HEK293 (cell line): Measurements from ENCODE around the gene TMEM14A.

Experiments
- CTCF ChIA-PET: fragments of 350-600 bp; formaldehyde crosslinking; extraction: SDS; loops from one replicate; lab custom pipeline; 2021; ENCODE audit warnings: antibody characterized with exemption; lab: Yijun Ruan, JAX
- POLR2A ChIA-PET: fragments of 300-600 bp; formaldehyde crosslinking; extraction: SDS; loops from one replicate; lab custom pipeline; 2020; ENCODE audit warnings: antibody characterized with exemption, inconsistent platforms; lab: Yijun Ruan, JAX
- H3K27ac ChIP-seq: fragments of 200-500 bp; sonication (Bioruptor generic); 2 replicates; pipeline ENCODE4 v1.5.1; 2014; ENCODE audit warnings: low read depth, low read length, control low read depth, inconsistent platforms; ENCODE audit errors: extremely low read depth
- H3K36me3 ChIP-seq, 2 experiments: fragments of 200-500 bp in 1 of 2; sonication (Bioruptor generic) in 1 of 2; 1 replicate in 1 of 2; 2 replicates in 1 of 2; pipeline ENCODE4 v1.5.1; 2014 to 2017; ENCODE audit warnings: inconsistent platforms in 2 of 2, low read length in 2 of 2; ENCODE audit not compliant: control insufficient read depth in 2 of 2, insufficient read depth in 1 of 2
- H3K4me1 ChIP-seq: fragments of 200-500 bp; sonication (Bioruptor generic); 2 replicates; pipeline ENCODE4 v1.5.1; 2014; ENCODE audit warnings: mild to moderate bottlenecking, low read length, inconsistent platforms; ENCODE audit not compliant: control insufficient read depth, insufficient read depth
- H3K4me3 ChIP-seq: 2 replicates; pipeline ENCODE4 v1.5.1; 2011; ENCODE audit warnings: low read depth, mild to moderate bottlenecking, control low read depth, low read length, moderate library complexity
- H3K9me3 ChIP-seq: fragments of 200-500 bp; sonication (Bioruptor generic); 2 replicates; pipeline ENCODE4 v1.5.1; 2014; ENCODE audit warnings: low read depth, low read length, inconsistent platforms; ENCODE audit not compliant: control insufficient read depth, insufficient read depth
- GFI1B ChIP-seq: fragments of 450-650 bp; formaldehyde crosslinking; IDR thresholded peaks from 2 replicates; pipeline ENCODE4 v1.5.1; 2016; ENCODE audit warnings: missing biosample characterization, missing genetic modification characterization
- OSR2 ChIP-seq: fragments of 450-650 bp; formaldehyde crosslinking; IDR thresholded peaks from 2 replicates; pipeline ENCODE4 v1.5.1; 2016; ENCODE audit warnings: missing biosample characterization, missing genetic modification characterization
- SCRT1 ChIP-seq: fragments of 450-650 bp; formaldehyde crosslinking; IDR thresholded peaks from 2 replicates; pipeline ENCODE4 v1.5.1; 2016; ENCODE audit warnings: missing biosample characterization, missing genetic modification characterization, borderline replicate concordance
- SP7 ChIP-seq: fragments of 450-650 bp; formaldehyde crosslinking; IDR thresholded peaks from 2 replicates; pipeline ENCODE4 v1.5.1; 2016; ENCODE audit warnings: missing biosample characterization, missing genetic modification characterization
- ZNF10 ChIP-seq: fragments of 450-650 bp; formaldehyde crosslinking; IDR thresholded peaks from 2 replicates; pipeline ENCODE4 v1.5.1; 2017; ENCODE audit warnings: missing biosample characterization, missing genetic modification characterization
- ZNF214 ChIP-seq: fragments of 450-650 bp; formaldehyde crosslinking; IDR thresholded peaks from 2 replicates; pipeline ENCODE4 v1.5.1; 2017; ENCODE audit warnings: missing biosample characterization, mild to moderate bottlenecking, missing genetic modification characterization, borderline replicate concordance
- ZNF266 ChIP-seq: fragments of 450-650 bp; formaldehyde crosslinking; IDR thresholded peaks from 2 replicates; pipeline ENCODE4 v1.5.1; 2016; ENCODE audit warnings: missing biosample characterization, missing genetic modification characterization, low read depth
- ZNF37A ChIP-seq: fragments of 450-650 bp; IDR thresholded peaks from 2 replicates; pipeline ENCODE4 v1.5.1; 2018; ENCODE audit warnings: missing biosample characterization, missing genetic modification characterization
- ZNF391 ChIP-seq: fragments of 450-650 bp; formaldehyde crosslinking; IDR thresholded peaks from 2 replicates; pipeline ENCODE4 v1.5.1; 2016; ENCODE audit warnings: low read depth, missing biosample characterization, missing genetic modification characterization, borderline replicate concordance
- ZNF544 ChIP-seq: fragments of 450-650 bp; formaldehyde crosslinking; IDR thresholded peaks from 2 replicates; pipeline ENCODE4 v1.5.0; 2017; ENCODE audit warnings: missing biosample characterization, missing genetic modification characterization
- ZNF548 ChIP-seq: fragments of 450-650 bp; formaldehyde crosslinking; IDR thresholded peaks from 2 replicates; pipeline ENCODE4 v1.5.1; 2016; ENCODE audit warnings: missing biosample characterization, missing genetic modification characterization
- ZNF560 ChIP-seq: fragments of 450-650 bp; formaldehyde crosslinking; IDR thresholded peaks from 2 replicates; pipeline ENCODE4 v1.5.1; 2017; ENCODE audit warnings: missing biosample characterization, missing genetic modification characterization, borderline replicate concordance
- ZNF596 ChIP-seq: fragments of 450-650 bp; IDR thresholded peaks from 2 replicates; pipeline ENCODE4 v1.5.0; 2018; ENCODE audit warnings: missing biosample characterization, mild to moderate bottlenecking, missing genetic modification characterization, moderate library complexity
- ZNF664 ChIP-seq: fragments of 450-650 bp; formaldehyde crosslinking; IDR thresholded peaks from 2 replicates; pipeline ENCODE4 v1.5.1; 2016; ENCODE audit warnings: missing biosample characterization, missing genetic modification characterization
- ZNF701 ChIP-seq: fragments of 450-650 bp; formaldehyde crosslinking; IDR thresholded peaks from 2 replicates; pipeline ENCODE4 v1.5.1; 2016; ENCODE audit warnings: missing biosample characterization, missing genetic modification characterization
- ZNF76 ChIP-seq: fragments of 450-650 bp; formaldehyde crosslinking; IDR thresholded peaks from 2 replicates; pipeline ENCODE4; 2016; ENCODE audit warnings: low read depth, missing biosample characterization, missing genetic modification characterization, borderline replicate concordance
- ZNF830 ChIP-seq: fragments of 450-650 bp; IDR thresholded peaks from 2 replicates; pipeline ENCODE4 v1.5.0; 2018; ENCODE audit warnings: missing biosample characterization, missing genetic modification characterization, low read depth, mild to moderate bottlenecking, moderate library complexity
- TF ChIP-seq, protein P1 (sequence below): fragments of 450-650 bp; formaldehyde crosslinking; IDR thresholded peaks from 2 replicates; pipeline ENCODE4 v1.5.1; 2016; ENCODE audit warnings: missing biosample characterization, missing genetic modification characterization
- TF ChIP-seq, protein P2 (sequence below): fragments of 450-650 bp; formaldehyde crosslinking; IDR thresholded peaks from 2 replicates; pipeline ENCODE4 v1.5.1; 2016; ENCODE audit warnings: missing biosample characterization, missing genetic modification characterization
- TF ChIP-seq, protein P3 (sequence below): fragments of 450-650 bp; formaldehyde crosslinking; IDR thresholded peaks from 2 replicates; pipeline ENCODE4 v1.5.1; 2016; ENCODE audit warnings: missing biosample characterization, missing genetic modification characterization
- TF ChIP-seq, protein P4 (sequence below): fragments of 450-650 bp; formaldehyde crosslinking; IDR thresholded peaks from 2 replicates; pipeline ENCODE4 v1.5.1; 2016; ENCODE audit warnings: missing biosample characterization, missing genetic modification characterization
- TF ChIP-seq, protein P5 (sequence below): fragments of 450-650 bp; IDR thresholded peaks from 2 replicates; pipeline ENCODE4 v1.5.1; 2018; ENCODE audit warnings: missing biosample characterization, mild to moderate bottlenecking, missing genetic modification characterization
- TF ChIP-seq, protein P6 (sequence below): fragments of 450-650 bp; formaldehyde crosslinking; IDR thresholded peaks from 2 replicates; pipeline ENCODE4 v1.5.1; 2016; ENCODE audit warnings: missing biosample characterization, missing genetic modification characterization
- TF ChIP-seq, protein P7 (sequence below): fragments of 450-650 bp; formaldehyde crosslinking; IDR thresholded peaks from 2 replicates; pipeline ENCODE4 v1.5.1; 2016; ENCODE audit warnings: missing biosample characterization, missing genetic modification characterization

The TMEM14A gene

DNA sequence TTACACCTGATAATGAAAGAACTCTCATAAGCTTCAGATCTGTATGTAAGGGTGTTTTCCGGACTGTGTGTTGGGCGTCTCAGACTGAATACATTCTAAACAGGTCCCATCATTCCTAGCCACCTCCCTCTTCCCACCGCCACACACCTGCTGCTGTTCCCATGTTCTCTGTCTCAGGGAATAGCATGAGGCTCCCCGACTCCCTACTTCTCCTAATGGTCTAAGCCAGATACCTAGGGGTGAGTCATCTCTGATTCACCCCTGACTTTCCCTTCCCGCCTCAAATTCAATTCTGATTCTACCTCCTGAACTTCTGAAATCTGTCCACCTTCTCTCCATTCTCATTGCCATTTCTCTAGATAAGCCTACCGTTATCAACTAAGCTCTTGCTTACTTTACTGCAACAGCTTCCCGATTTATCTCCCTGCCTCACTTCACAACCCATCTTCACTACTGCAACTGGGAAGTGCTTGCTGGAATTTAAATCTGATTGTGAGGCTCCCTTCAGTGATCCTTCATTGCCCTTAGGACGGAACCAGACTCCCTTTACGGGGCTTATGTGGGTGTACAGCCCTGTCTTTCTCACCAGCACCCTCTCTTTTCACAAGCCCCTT, 1.6 kb downstream of the TMEM14A start:
- POLR2A ChIA-PET: interaction anchor here (0.6 kb wide), 1 partner anchor 270 kb away, joined by 11 read pairs; no protein-coding TSS in a partner anchor
- no peak overlapping the region for H3K27ac ChIP-seq
- no peak for TF ChIP-seq ZNF266 (tag by site-specific recombination)
- TF ChIP-seq, protein P1, sequence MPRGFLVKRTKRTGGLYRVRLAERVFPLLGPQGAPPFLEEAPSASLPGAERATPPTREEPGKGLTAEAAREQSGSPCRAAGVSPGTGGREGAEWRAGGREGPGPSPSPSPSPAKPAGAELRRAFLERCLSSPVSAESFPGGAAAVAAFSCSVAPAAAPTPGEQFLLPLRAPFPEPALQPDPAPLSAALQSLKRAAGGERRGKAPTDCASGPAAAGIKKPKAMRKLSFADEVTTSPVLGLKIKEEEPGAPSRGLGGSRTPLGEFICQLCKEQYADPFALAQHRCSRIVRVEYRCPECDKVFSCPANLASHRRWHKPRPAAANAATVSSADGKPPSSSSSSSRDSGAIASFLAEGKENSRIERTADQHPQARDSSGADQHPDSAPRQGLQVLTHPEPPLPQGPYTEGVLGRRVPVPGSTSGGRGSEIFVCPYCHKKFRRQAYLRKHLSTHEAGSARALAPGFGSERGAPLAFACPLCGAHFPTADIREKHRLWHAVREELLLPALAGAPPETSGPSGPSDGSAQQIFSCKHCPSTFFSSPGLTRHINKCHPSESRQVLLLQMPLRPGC: no peak
- TF ChIP-seq SCRT1 (tag by site-specific recombination): no peak
- no peak for TF ChIP-seq ZNF391
- TF ChIP-seq, protein P2, sequence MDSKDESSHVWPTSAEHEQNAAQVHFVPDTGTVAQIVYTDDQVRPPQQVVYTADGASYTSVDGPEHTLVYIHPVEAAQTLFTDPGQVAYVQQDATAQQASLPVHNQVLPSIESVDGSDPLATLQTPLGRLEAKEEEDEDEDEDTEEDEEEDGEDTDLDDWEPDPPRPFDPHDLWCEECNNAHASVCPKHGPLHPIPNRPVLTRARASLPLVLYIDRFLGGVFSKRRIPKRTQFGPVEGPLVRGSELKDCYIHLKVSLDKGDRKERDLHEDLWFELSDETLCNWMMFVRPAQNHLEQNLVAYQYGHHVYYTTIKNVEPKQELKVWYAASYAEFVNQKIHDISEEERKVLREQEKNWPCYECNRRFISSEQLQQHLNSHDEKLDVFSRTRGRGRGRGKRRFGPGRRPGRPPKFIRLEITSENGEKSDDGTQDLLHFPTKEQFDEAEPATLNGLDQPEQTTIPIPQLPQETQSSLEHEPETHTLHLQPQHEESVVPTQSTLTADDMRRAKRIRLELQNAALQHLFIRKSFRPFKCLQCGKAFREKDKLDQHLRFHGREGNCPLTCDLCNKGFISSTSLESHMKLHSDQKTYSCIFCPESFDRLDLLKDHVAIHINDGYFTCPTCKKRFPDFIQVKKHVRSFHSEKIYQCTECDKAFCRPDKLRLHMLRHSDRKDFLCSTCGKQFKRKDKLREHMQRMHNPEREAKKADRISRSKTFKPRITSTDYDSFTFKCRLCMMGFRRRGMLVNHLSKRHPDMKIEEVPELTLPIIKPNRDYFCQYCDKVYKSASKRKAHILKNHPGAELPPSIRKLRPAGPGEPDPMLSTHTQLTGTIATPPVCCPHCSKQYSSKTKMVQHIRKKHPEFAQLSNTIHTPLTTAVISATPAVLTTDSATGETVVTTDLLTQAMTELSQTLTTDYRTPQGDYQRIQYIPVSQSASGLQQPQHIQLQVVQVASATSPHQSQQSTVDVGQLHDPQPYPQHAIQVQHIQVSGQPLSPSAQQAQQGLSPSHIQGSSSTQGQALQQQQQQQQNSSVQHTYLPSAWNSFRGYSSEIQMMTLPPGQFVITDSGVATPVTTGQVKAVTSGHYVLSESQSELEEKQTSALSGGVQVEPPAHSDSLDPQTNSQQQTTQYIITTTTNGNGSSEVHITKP (tag by site-specific recombination): peak; percentile 82
- TF ChIP-seq, protein P3, sequence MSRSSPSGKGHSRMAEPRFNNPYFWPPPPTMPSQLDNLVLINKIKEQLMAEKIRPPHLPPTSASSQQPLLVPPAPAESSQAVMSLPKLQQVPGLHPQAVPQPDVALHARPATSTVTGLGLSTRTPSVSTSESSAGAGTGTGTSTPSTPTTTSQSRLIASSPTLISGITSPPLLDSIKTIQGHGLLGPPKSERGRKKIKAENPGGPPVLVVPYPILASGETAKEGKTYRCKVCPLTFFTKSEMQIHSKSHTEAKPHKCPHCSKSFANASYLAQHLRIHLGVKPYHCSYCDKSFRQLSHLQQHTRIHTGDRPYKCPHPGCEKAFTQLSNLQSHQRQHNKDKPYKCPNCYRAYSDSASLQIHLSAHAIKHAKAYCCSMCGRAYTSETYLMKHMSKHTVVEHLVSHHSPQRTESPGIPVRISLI (tag by site-specific recombination): no peak
- TF ChIP-seq ZNF10 (tag by site-specific recombination): no peak
- TF ChIP-seq, protein P4, sequence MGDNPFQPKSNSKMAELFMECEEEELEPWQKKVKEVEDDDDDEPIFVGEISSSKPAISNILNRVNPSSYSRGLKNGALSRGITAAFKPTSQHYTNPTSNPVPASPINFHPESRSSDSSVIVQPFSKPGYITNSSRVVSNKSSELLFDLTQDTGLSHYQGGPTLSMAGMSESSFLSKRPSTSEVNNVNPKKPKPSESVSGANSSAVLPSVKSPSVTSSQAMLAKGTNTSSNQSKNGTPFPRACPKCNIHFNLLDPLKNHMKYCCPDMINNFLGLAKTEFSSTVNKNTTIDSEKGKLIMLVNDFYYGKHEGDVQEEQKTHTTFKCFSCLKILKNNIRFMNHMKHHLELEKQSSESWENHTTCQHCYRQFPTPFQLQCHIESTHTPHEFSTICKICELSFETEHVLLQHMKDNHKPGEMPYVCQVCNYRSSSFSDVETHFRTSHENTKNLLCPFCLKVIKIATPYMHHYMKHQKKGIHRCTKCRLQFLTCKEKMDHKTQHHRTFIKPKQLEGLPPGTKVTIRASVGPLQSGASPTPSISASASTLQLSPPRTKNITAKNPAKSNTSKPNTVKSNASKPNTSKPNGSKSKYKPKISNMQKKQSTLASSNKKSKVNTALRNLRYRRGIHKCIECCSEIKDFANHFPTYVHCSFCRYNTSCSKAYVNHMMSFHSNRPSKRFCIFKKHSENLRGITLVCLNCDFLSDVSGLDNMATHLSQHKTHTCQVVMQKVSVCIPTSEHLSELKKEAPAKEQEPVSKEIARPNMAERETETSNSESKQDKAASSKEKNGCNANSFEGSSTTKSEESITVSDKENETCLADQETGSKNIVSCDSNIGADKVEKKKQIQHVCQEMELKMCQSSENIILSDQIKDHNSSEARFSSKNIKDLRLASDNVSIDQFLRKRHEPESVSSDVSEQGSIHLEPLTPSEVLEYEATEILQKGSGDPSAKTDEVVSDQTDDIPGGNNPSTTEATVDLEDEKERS (tag by site-specific recombination): no peak
- no peak for TF ChIP-seq ZNF214 (tag by site-specific recombination)
- TF ChIP-seq ZNF830 (tag by site-specific recombination): no peak
- TF ChIP-seq ZNF37A (tag by site-specific recombination): no peak
- TF ChIP-seq OSR2: no peak
- TF ChIP-seq, protein P5, sequence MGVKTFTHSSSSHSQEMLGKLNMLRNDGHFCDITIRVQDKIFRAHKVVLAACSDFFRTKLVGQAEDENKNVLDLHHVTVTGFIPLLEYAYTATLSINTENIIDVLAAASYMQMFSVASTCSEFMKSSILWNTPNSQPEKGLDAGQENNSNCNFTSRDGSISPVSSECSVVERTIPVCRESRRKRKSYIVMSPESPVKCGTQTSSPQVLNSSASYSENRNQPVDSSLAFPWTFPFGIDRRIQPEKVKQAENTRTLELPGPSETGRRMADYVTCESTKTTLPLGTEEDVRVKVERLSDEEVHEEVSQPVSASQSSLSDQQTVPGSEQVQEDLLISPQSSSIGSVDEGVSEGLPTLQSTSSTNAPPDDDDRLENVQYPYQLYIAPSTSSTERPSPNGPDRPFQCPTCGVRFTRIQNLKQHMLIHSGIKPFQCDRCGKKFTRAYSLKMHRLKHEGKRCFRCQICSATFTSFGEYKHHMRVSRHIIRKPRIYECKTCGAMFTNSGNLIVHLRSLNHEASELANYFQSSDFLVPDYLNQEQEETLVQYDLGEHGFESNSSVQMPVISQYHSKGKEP (tag by site-specific recombination): no peak
- no peak for TF ChIP-seq ZNF596 (tag by site-specific recombination)
- no peak for TF ChIP-seq ZNF548 (tag by site-specific recombination)
- TF ChIP-seq, protein P6, sequence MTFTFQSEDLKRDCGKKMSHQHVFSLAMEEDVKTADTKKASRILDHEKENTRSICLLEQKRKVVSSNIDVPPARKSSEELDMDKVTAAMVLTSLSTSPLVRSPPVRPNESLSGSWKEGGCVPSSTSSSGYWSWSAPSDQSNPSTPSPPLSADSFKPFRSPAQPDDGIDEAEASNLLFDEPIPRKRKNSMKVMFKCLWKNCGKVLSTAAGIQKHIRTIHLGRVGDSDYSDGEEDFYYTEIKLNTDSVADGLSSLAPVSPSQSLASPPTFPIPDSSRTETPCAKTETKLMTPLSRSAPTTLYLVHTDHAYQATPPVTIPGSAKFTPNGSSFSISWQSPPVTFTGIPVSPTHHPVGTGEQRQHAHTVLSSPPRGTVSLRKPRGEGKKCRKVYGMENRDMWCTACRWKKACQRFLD: no peak
- TF ChIP-seq ZNF701 (tag by site-specific recombination): no peak
- TF ChIP-seq ZNF664: no peak
- TF ChIP-seq, protein P7, sequence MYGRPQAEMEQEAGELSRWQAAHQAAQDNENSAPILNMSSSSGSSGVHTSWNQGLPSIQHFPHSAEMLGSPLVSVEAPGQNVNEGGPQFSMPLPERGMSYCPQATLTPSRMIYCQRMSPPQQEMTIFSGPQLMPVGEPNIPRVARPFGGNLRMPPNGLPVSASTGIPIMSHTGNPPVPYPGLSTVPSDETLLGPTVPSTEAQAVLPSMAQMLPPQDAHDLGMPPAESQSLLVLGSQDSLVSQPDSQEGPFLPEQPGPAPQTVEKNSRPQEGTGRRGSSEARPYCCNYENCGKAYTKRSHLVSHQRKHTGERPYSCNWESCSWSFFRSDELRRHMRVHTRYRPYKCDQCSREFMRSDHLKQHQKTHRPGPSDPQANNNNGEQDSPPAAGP: peak; percentile 43; the same call in 1 of the 2 replicates
- no peak for TF ChIP-seq ZNF544
- TF ChIP-seq GFI1B (tag by site-specific recombination): no peak
- no peak for TF ChIP-seq ZNF560 (tag by site-specific recombination)
- no peak for TF ChIP-seq ZNF76 (tag by site-specific recombination)
- TF ChIP-seq SP7 (tag by site-specific recombination): peak; percentile 31; the same call in 1 of the 2 replicates

More for the DNA sequence above, 1.6 kb downstream of the TMEM14A start:
- CTCF ChIA-PET: interaction anchor here (0.6 to 1.8 kb wide), 9 partner anchors 10 to 271 kb away, joined by 3 to 11 read pairs (median 3); no protein-coding TSS in a partner anchor
- Histone ChIP-seq H3K36me3 (peaks cover 0 to 7% of the 10 kb centered on the region in 2 experiments; a peak in 2 of 3 replicates), H3K9me3 (no peaks in the 10 kb centered on the region), H3K4me1 (peaks cover 2% of the 10 kb centered on the region; the same call in 1 of the 2 replicates), H3K4me3 (no peak overlapping the region)
